Activated CD4-positive, alpha-beta T cell treated with anti-CD3 and anti-CD28 coated beads for 4 hours (primary cell): ENCODE data around the gene VWA3B.

ENCODE experiments used
- DNase-seq, 2 donors: peaks; one replicate each; pipeline ENCODE4 v3.0.0-alpha.2; 2020

The VWA3B gene

GRCh38 chr2:98175811-98176210 lies 88.8 kb downstream of the VWA3B start:
- no peak for DNase-seq

- DNase-seq: no peak
These were observed 90.3 kb downstream of the VWA3B start for GRCh38 chr2:98177286-98177685.

DNA sequence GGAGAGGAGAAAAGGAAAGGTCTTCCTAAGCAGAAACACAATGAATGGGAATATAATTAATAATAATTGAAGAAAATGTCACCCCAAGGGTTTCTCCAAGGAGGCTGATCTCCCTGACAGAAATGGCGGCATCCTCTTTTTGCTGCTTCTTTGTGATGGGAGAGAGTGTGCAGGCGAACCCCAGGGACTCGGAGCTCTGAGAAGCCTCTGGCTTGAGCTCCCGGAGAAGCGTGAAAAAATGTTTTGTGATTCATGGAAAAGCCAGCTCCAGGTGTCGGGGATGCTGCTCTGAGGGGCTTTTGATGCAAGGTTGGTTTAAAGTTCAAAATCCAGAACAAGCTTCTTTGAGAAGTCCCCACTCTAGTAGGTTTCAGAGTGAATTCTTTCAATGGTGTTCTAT lies 91.0 kb downstream of the VWA3B start:
- DNase-seq: no peak

- no peak for DNase-seq
These were observed 93.5 kb downstream of the VWA3B start for GRCh38 chr2:98180456-98180855.

DNA sequence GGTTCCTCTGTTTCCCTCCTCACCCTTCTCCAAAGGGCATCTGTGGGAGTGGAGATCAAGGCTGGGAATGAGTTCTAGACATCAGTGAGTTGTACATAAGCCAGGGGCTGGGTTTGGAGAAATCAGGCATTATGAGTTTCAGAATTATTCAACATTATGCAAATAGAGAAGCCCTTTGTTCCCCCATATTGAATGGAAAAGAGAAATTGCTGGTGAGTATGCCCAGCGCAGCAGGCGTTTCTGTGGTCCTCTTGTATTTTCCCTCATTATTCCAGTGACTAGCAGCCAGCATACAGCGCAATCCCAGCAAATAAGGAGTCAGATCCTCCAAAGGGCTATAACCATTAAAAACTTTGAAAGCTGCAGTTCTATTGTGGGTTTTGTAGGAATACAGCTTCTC lies 94.4 kb downstream of the VWA3B start:
- no peak for DNase-seq

GRCh38 chr2:98185801-98186200 lies 98.8 kb downstream of the VWA3B start:
- no peak for DNase-seq

GRCh38 chr2:98187194-98187593 lies 100.2 kb downstream of the VWA3B start:
- no peak for DNase-seq

GRCh38 chr2:98188351-98189046 lies 101.5 kb downstream of the VWA3B start:
- DNase-seq: no peak

DNA sequence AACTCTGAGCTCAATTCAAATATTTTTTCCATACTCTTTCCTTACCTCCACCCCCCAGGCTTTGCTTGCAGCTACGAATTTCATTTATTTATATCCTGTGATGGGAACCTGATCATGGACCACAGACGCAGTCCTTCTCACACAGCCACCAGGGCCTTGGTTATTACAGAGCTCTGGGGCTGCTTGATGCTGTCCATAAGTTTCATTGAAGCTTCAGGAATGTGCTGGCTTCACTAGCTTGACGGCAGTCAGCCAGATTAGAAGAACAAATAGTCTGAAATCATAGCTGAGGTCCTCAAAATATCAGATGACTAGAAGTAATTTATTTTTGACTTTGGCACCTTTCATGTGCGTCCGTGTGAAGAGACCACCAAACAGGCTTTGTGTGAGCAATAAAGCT lies 104.9 kb downstream of the VWA3B start:
- DNase-seq: no peak

DNA sequence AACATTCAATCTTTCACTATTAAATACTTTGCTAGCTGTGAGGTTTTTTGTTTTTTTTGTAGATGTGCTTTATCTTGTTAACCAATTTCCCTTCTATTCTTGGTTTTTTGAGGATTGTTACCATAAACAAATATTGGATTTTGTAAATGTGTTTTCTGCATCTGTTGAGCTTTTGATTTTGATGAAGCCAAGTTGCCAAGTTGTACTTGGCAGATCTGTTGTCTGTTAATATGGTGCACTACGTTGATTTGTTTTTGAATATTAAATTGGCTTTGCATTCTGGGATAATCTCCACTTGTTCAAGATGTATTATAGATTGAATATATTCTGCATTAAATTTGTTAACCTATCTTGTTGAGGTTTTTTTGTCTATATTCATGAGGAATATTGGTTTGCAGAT lies 114.6 kb downstream of the VWA3B start:
- no peak for DNase-seq

GRCh38 chr2:98205889-98206288 lies 118.9 kb downstream of the VWA3B start:
- no peak for DNase-seq

GRCh38 chr2:98212092-98213000 lies 125.4 kb downstream of the VWA3B start:
- DNase-seq: no peak

DNA sequence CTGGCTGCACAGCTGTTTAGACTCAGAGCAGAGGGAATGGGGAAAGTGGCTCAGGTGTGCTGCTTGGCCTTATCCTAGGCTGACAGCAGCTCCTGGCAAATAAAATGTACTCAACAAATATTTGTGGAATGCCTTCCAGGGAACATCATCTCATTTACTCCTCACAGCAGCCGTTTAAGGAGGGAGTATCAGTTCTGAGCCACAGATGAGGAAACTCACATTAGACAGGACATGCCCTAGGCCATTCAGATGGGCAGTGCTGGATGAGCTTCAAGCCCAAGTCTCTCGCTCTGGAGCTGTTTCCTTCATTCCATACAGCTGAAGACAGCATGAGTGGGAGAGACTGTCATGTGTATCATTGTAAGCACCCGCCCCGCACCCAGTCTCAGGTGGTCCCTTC lies 129.6 kb downstream of the VWA3B start:
- no peak for DNase-seq

GRCh38 chr2:98219152-98219551 lies 132.2 kb downstream of the VWA3B start:
- DNase-seq: no peak

- DNase-seq: no peak
These were observed 147.0 kb downstream of the VWA3B start for GRCh38 chr2:98233941-98234340.

GRCh38 chr2:98234776-98235175 lies 147.8 kb downstream of the VWA3B start:
- DNase-seq: no peak

DNA sequence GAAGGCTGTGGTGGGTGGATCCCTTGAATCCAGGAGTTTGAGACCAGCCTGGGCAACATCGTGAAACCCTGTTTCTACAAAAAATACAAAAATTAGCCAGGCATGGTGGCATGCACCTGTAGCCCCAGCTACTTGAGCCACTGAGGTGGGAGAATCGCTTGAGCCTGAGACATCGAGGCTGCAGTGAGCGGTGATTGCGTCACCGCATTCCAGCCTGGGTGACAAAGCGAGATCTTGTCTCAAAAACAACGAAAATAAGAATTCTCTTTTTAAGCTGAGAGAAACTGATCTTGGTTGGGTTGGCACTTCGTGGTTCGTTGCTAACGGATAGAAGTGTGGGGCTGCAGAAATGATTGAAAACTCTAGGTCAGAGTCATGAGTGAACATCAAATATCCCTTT lies 150.0 kb downstream of the VWA3B start:
- DNase-seq: no peak

DNA sequence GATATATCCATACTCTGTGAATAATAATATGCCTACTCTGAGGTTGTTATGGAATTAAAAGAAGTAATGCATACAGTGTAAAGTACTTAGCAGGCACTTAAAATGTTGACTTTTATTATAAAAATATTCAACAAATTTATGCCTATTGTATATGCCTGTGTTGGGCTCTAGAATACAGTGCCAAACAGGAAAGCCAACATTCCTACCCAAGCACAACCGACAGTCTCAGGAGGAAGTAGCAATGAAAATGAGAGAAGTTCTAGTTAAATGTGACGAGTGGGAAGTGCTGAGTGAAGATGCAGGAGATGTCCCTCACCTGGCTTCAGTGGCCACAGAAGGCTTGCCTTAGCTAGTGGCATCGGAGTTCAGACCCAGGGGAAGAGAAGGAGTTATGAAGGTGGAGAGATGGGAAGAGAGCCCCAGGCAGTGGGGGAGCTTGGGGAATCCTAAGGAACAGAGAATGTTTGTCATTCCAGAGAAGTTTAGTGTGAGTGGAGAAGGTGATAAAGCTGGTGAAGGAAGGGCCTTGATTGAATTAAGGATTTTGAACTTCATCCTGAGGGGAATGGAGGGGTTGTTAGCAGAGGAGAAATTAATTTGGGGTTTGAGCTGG lies 153.9 kb downstream of the VWA3B start:
- no peak for DNase-seq

DNA sequence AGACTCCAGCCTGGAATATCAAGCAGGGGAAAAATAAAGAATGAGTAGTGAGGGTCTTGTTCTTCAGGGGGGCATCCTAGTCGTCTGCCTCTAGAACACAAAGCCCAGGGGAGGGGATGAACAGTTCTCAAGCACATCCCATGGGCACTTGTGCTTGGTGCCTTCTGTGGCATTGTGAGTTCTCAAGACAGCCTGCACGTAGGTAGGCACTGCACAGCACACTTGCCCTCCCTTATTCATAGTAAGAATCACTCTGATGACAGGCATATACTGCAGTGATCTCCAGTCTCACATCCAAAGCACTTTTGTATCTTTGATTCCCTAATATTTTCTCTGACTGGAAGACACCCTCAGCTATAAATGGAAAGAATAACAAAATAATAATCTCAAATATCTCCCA lies 154.6 kb downstream of the VWA3B start:
- no peak for DNase-seq

DNA sequence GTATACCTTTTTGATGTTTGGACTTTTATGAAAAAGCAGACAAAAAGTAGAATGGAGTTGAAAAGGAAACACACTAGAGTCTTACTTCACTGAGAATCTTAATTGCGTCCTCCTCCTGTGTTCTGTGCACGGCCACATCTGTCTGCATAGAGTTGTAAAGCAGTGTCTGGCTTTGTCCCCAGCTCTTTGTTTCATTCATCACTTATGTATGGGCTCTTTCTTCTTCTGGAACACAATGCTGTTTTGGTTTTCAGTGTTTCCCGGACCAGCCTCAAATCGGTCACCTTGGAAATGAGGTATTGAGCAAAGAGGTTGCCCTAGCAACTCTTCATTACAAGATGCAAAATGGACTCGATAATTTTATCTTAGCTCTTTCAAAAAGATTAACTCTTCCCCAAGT lies 155.0 kb downstream of the VWA3B start:
- no peak for DNase-seq

DNA sequence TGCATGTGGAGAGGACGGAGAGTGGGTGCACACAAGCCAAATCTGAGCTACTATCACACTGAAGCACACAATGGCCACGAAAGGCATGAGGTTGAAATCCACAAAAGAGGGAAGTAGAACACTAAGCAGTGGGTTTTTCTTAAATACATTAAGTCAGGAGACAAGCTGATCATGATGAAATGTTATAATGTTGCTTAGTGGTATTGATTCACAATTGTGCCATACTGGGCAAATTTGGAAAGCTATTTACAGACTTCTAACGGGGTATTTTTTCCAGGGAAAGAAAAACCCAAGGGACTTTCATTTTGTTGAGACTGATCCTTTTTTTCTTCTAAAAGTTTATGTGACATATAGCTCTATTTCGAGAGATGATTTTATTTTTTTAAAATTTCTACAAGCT lies 158.5 kb downstream of the VWA3B start:
- no peak for DNase-seq

DNA sequence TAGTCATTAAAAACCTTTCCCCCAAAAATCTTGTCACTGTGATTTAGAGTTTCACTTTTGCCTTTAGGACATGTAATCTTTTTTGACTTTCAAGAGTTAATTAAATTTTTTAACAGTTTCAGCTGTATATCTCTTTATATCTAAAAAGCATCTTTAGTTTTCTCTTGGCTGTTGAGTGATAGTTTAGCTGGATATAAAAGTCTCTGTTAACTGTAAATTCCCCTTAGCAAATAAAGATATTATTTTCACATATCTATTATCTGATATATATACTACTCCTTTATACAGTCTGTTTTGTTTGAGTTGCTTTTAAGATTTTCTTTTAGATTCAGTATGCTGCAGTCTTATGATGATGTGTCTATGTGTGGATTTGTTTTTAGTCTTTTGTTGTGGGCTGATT lies 160.4 kb downstream of the VWA3B start:
- no peak for DNase-seq

DNA sequence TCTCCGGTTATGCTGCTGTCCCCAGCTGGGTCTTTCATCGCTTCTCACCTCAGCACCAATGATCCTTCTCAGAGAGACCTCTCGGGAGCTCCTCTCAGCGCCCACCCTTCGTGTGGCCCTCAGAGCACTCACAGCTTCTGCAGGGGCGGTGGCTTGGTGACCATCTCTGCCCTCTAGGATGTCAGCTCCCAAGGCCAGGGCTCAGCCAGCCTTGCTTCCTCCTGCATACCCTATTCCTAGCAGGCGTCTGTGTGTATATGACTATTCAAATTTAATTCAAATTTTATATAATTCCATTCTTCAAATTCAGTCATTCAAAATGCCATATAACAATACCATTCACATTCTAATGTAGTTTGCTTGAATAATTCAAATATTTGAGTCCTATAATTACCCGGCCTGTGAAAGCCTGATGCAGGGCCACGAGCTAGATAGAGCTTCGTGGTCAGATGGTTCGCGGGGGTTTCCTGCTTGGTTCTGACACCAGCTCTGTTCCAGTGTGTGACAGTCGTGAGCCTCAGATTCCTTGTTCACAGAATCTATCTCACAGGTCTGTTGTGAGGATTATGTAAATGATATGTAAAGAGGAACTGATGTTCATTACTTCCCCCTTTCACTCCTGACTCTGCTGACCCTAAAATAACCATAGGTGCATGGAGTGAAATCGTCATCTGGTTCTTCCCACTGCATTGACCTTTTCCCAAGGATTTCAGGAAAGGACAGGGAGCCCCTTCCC lies 165.2 kb downstream of the VWA3B start:
- DNase-seq: no peak
